ENCODE data around the gene GIMAP5.
"Not testable (repeated sequence)": the region's sequence is repeated elsewhere in the genome, so short reads cannot be mapped to it uniquely, and the experiment has no call there.

Gene GIMAP5

GRCh38 chr7:150735596-150736358, 1.4 kb upstream of the GIMAP5 start:
- DNase-seq: no peak

DNA sequence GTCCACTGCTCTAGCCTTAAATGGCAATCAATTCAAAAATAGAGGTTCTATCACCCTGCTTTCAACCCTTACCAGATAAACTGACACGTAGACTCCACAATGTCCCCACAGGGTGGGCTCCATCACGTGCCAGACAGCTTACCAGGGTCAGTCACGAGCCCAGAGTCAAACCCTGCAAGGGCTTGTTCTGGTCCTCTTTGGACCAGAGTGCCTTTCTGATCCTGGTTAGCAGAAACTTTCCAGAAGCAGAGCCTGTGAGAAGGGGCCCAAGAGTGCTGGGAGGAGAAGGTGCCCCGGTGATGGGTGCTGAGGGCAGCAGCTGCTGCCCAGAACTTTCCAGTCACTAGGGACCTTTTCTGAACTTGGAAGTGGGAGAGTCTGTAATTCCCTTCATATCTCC, 354 bp upstream of the GIMAP5 start:
- no peak for DNase-seq

DNA sequence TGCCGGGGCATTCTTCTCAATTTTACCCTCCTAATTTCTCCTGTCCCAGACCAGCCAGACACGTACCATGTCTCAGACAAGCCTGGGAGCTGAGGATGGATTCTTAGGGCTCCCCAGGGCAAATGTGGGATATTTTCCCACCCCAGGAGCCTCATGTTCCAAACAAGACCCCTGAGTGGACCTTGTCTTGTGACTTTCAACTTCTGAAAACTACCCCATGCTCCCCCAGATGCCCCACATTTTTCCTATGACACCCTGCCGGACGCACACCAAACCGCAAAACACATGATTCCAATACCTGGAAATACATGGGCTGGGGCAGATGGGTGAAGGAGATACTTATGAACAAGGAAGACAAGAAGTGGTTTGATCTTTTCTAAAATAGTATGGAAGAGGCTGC, 874 bp downstream of the GIMAP5 start:
- no peak for DNase-seq

DNA sequence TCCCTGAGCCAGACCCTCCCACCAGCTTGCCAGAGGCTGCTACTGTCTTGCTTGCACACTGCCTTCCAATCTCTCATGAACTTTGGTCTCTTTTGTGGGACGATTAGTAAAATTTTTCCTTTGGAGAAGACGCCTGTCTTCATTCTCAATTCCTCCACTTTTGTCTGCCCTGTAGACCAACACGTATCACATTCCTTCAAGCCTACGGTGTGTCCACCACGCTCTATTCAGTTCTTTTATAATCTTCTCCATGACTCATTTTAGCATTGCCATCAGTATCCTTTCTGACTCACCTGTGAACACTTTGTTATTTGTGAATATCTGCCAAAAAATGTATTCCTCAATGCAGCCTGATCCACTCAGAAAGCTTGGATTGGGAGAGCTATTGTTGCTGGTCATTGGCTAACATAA, 1.4 kb downstream of the GIMAP5 start:
- no peak for DNase-seq

GRCh38 chr7:150739033-150739432, 1.8 kb downstream of the GIMAP5 start:
- no peak for DNase-seq

DNA sequence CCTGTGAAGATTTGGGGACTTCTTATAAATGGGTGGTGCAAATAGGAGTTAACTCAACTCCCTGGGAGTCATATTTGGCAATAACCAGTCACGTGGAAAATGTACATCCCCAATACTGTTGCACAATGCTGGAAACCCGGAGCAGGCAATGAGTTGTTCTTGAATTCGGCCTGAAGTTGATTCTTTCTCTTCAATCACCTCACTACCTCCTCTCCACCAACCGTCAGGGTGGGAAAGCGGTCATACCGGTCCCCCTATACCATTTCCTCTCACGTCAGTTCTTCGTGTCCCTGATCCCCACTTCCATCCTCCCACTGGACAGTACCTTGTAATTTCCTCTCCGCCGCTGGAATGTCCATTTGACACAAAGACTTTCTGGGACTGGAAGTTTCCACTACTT, 2.8 kb downstream of the GIMAP5 start:
- DNase-seq: no peak

DNA sequence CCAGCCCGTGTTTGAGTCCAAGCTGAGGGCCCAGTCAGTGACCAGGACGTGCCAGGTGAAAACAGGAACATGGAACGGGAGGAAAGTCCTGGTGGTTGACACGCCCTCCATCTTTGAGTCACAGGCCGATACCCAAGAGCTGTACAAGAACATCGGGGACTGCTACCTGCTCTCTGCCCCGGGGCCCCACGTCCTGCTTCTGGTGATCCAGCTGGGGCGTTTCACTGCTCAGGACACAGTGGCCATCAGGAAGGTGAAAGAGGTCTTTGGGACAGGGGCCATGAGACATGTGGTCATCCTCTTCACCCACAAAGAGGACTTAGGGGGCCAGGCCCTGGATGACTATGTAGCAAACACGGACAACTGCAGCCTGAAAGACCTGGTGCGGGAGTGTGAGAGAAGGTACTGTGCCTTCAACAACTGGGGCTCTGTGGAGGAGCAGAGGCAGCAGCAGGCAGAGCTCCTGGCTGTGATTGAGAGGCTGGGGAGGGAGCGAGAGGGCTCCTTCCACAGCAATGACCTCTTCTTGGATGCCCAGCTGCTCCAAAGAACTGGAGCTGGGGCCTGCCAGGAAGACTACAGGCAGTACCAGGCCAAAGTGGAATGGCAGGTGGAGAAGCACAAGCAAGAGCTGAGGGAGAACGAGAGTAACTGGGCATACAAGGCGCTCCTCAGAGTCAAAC, 5.2 kb downstream of the GIMAP5 start:
- no peak for DNase-seq

GRCh38 chr7:150744041-150744656, 6.9 kb downstream of the GIMAP5 start:
- no peak for DNase-seq

GRCh38 chr7:150745086-150745485, 7.9 kb downstream of the GIMAP5 start:
- no peak for DNase-seq

DNA sequence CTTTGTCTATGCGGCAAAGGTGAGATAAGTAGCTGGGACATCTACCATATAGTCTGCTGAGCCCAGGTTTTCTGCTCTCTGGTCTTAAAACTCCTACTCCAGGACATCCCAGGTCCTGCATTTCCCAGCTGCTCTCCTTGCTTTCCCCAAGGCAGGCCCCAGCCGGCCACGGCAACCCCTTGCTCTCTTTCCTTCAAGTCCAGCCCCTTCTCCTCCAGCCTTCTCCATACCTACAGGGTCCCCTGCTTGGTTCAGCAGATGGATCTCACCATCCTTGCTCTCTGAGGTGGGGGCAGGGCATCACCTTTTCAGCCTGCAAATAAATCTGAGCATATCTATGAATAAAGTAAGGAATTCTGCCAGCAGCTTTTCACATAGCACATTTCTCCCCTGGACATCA, 8.7 kb downstream of the GIMAP5 start:
- no peak for DNase-seq

GRCh38 chr7:150746921-150747320, 9.7 kb downstream of the GIMAP5 start:
- no peak for DNase-seq

- no peak for DNase-seq
These were observed 11.2 kb downstream of the GIMAP5 start for GRCh38 chr7:150748376-150748775.

DNA sequence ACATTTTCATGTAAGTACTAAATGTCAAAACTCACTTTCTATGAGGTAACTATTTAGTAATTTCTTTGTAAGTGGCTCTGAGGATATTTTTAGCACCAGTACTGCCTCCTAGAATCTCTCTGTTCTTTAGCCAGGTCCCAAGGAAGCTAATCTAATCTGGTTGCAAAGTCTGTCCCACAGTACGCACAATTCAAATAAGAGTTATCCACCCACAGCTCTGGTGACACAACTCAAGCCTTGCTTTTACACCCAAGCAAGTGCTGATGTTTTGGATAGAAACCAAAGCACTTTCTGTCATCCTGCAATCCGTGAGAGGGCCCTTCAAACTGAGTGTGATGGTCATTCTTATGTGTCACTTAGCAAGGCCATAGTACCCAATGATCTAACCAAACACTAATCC, 14.5 kb downstream of the GIMAP5 start:
- no peak for DNase-seq

DNA sequence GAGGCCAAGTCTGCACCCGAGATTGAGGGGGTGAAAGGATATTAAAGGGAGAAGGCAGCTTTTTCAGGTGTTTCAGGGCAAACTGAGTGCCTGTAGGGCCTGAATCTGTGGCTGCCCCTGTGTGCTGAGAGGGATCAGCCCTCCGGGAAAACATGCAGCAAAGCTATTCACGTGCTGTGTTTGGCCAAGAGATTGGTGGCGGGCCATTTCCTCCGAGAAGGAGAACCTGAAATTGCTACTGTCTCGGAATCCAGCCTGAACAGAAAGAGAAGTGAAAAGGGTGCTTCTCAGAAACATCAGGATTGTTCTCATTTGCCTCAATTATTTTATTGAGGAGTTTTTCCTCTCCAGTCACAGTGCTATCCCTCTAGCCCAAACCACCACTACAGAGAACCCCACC, 16.0 kb downstream of the GIMAP5 start:
- DNase-seq: no peak

DNA sequence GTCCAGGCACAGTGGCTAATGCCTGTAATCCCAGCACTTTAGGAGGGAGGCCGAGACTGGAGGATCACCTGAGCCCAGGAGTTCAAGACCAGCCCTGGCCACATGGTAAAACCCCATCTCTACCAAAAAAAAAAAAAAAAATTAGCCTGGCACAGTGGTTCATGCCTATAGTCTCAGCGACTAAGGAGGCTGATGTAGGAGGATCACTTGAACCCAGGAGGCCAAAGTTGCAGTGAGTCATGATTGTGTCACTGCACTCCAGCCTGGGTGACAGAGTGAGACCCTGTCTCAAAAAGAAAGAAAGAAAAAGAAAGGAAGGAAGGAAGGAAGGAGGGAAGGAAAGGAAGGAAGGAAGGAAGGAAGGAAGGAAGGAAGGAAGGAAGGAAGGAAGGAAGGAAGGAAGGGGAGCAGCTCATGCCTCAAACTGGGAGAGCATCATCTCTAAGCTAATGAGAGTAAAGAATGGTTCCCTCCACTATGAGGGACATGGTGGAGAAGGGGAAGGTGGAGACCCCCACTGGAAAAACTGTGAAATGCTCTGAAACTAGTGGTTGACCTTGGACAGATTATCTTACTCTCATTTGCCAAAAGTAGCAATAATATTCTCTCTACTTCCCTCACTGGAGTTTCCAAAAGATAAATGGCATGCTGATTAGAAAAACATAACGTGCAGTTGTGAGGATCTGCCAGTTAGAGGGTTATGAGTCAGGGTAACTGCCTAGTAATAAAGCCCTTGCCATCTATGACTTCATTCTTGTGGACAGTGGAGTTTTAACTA, 16.8 kb downstream of the GIMAP5 start:
- DNase-seq: no peak

DNA sequence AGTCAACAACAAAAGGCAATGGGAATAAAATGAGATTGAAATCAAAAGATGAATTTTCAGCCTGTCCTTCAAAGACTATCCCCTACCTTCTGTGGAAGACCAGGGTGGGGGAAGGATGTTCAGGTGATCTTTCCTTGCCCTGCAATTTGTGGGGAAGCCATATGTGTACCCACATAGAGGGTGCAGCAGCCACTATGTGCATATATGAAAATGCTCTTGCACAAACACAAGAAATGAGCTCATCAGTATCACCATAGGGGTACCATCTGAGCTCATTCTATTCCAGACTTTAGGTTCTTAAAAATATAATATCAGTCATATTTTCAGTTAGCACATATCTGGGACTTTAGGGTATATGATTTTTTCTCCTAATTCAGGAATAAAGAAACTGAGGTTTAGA, 17.7 kb downstream of the GIMAP5 start:
- no peak for DNase-seq

- DNase-seq: peak; percentile 69
These were observed 18.4 kb downstream of the GIMAP5 start for GRCh38 chr7:150755473-150756099.

- DNase-seq: no peak
These were observed 18.9 kb downstream of the GIMAP5 start for GRCh38 chr7:150756166-150756565.

GRCh38 chr7:150756858-150757257, 19.6 kb downstream of the GIMAP5 start:
- no peak for DNase-seq

GRCh38 chr7:150759479-150759878, 22.3 kb downstream of the GIMAP5 start:
- DNase-seq: no peak

DNA sequence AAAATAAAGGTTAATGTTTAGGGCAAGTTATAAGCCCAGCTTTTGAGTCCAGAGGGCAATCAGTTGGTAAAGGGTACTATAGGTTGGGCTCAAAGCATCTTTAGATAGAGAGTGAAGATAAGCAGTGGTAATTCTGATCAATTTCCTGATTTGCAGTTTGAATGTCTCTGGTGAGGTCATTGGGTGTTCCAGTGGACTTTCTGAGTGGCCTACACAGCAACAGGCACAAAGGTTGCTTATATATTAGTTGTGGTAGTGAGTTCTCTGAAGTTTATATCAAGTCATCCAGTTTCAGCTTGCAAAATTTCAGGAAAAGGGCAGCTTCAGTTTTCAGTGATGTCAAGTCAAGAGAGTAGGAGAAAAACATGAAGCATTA, 29.1 kb downstream of the GIMAP5 start:
- no peak for DNase-seq

GRCh38 chr7:150769768-150770167, 32.5 kb downstream of the GIMAP5 start:
- DNase-seq: no peak

- not testable (repeated sequence) for DNase-seq
These were observed 36.9 kb downstream of the GIMAP5 start for GRCh38 chr7:150774131-150774530.
